SU-DHL-6 (cell line): Measurements from ENCODE around the gene MRRF.

Experiments
- CTCF ChIP-seq: fragments of 200-600 bp; sonication (generic); IDR thresholded peaks from one replicate; pipeline ENCODE4 v1.5.1; 2017; ENCODE audit warnings: antibody characterized with exemption, mild to moderate bottlenecking, low read length, moderate library complexity; ENCODE audit not compliant: insufficient read depth, poor library complexity, severe bottlenecking
- EZH2phosphoT487 ChIP-seq: fragments of 200-600 bp; sonication (generic), shearing (Covaris generic); conservative IDR thresholded peaks from 2 replicates; pipeline ENCODE4 v1.6.1; 2018; ENCODE audit warnings: mild to moderate bottlenecking, antibody characterized with exemption, low read length, moderate library complexity, mixed read lengths

GRCh38 chr9:122307925-122308324 lies 43.2 kb downstream of the MRRF start:
- no peak for TF ChIP-seq CTCF
- no peak for TF ChIP-seq EZH2phosphoT487
